Sigmoid colon (tissue), 7 donors: ENCODE data around the gene PHC2. TPM values are rescaled to one million over a fixed set of nuclear protein-coding genes. Genes with fewer than 3 reads are reported as not detected.
A peak's percentile ranks its signal among the peaks of the same experiment; 100 is the strongest.

Experiments
- DNase-seq: peaks from one replicate; pipeline ENCODE4 v3.0.0-alpha.2; 2019
- H3K27ac ChIP-seq, 4 donors: fragments of 200-600 bp; sonication (generic); one replicate each; pipeline ENCODE4 v1.5.1; 2016 to 2019; ENCODE audit warnings: mild to moderate bottlenecking in 1 of 4
- H3K27me3 ChIP-seq, 3 donors: fragments of 200-600 bp; sonication (generic); one replicate each; pipeline ENCODE4 v1.5.1; 2019; ENCODE audit warnings: mild to moderate bottlenecking in 1 of 3
- H3K36me3 ChIP-seq, 4 donors: fragments of 200-600 bp; sonication (generic); one replicate each; pipeline ENCODE4 v1.5.1; 2016 to 2019
- H3K4me1 ChIP-seq, 4 donors: fragments of 200-600 bp; sonication (generic); one replicate each; pipeline ENCODE4 v1.5.1; 2017 to 2019
- H3K4me3 ChIP-seq, 4 donors: fragments of 200-600 bp; sonication (generic); one replicate each; pipeline ENCODE4 v1.5.1; 2017 to 2019; ENCODE audit warnings: mild to moderate bottlenecking in 2 of 4, moderate library complexity in 1 of 4
- H3K9me3 ChIP-seq, 4 donors: fragments of 200-600 bp in 3 of 4; sonication (generic) in 3 of 4; one replicate each; pipeline versions ENCODE4 v1.5.1 to v1.6.1; 2013 to 2019
- CTCF ChIP-seq, 4 experiments: fragments of 450-650 bp in 3 of 4; fragments of 200-600 bp in 1 of 4; IDR thresholded peaks; one replicate each; pipeline ENCODE4 v1.5.1; 2016 to 2019; ENCODE audit warnings: antibody characterized with exemption in 4 of 4, mild to moderate bottlenecking in 3 of 4, moderate library complexity in 2 of 4
- EP300 ChIP-seq, 4 donors: sonication (generic); formaldehyde crosslinking; IDR thresholded peaks; one replicate each; pipeline ENCODE4 v1.6.1; 2017; ENCODE audit warnings: antibody characterized with exemption in 4 of 4
- POLR2A ChIP-seq, 2 donors: fragments of 450-650 bp; IDR thresholded peaks; one replicate each; pipeline ENCODE4 v1.6.1; 2016; ENCODE audit warnings: antibody characterized with exemption in 2 of 2, mild to moderate bottlenecking in 2 of 2, moderate library complexity in 2 of 2
- POLR2AphosphoS5 ChIP-seq, 4 donors: sonication (generic); formaldehyde crosslinking; IDR thresholded peaks; one replicate each; pipeline ENCODE4 v1.6.1; 2017; ENCODE audit warnings: antibody characterized with exemption in 4 of 4
- WGBS, 2 donors: extraction: QIAGEN DNeasy Blood & Tissue Kit; methylation state at CpG; one replicate each; pipeline ENCODE4 v1.1.7; 2013; 5-methylcytosine and 5-hydroxymethylcytosine counted together
- intact Hi-C: fragments of 100-400 bp; cut with DNase I; formaldehyde crosslinking; loops from one replicate; pipeline ENCODE4 v1.15.1; 2023
- polyA plus RNA-seq, 3 donors: library from polyadenylated mRNA; stranded (reverse); fragments of 200-250 nt; gene quantifications; one replicate each; pipeline ENCODE4 v1.2.3, GENCODE V29; 2013
- total RNA-seq, 4 donors: library from RNA; depleted of rRNA; stranded (reverse); fragments of >200 nt; gene quantifications; one replicate each; pipeline ENCODE4 v1.1.0, GENCODE V29; 2016
- donor health status: healthy with polysubstance abuse.
- donor health status: Bipolar disorder and iron deficiency.
- donor health status: healthy.

Gene PHC2
- total and polyA plus RNA-seq, 7 donors, result 56.2 to 199 (median 96.3) TPM

- Histone ChIP-seq H3K4me1 (peaks cover 0 to 77% (median 65%) of the 10 kb centered on the region in 4 donors), H3K9me3 (no peaks in the 10 kb centered on the region), H3K27ac (peak overlapping the region in 2 of 4 donors; percentile 99 to 100), H3K27me3 (no peaks in the 10 kb centered on the region), H3K4me3 (no peak overlapping the region), H3K36me3 (peaks cover 64 to 89% (median 74%) of the 10 kb centered on the region in 4 donors)
- peak; percentile 59 for DNase-seq
- 90 to 91% methylated on average over 19 of the region's 19 CpGs for WGBS, 2 donors
- intact Hi-C loops, result loop anchor here (5.0 kb wide), 1 partner anchor 32 kb away; no protein-coding TSS in a partner anchor
- TF ChIP-seq POLR2A (IDR thresholded peaks at IDR 0.05), result no peak
- TF ChIP-seq CTCF (IDR thresholded peaks at IDR 0.05), result no peak
- no peak for TF ChIP-seq EP300 (IDR thresholded peaks at IDR 0.05)
- TF ChIP-seq POLR2AphosphoS5 (IDR thresholded peaks at IDR 0.05), result no peak
Observed at GRCh38 chr1:33329600-33330305, 101.1 kb downstream of the PHC2 start.

GRCh38 chr1:33328817-33329216 lies 102.1 kb downstream of the PHC2 start:
- Histone ChIP-seq H3K9me3 (no peaks in the 10 kb centered on the region), H3K4me1 (peaks cover 0 to 72% (median 58%) of the 10 kb centered on the region in 4 donors), H3K27ac (peak overlapping the region in 3 of 4 donors; percentile 39 to 100 (median 99)), H3K27me3 (no peaks in the 10 kb centered on the region), H3K36me3 (peaks cover 72 to 98% (median 82%) of the 10 kb centered on the region in 4 donors), H3K4me3 (no peak overlapping the region)
- WGBS, 2 donors, result 95 to 97% methylated on average over 12 of the region's 12 CpGs
- no peak for TF ChIP-seq POLR2A (IDR thresholded peaks at IDR 0.05)
- TF ChIP-seq CTCF (IDR thresholded peaks at IDR 0.05), result no peak
- no peak for TF ChIP-seq EP300 (IDR thresholded peaks at IDR 0.05)
- intact Hi-C loops, result no loop called here
- peak; percentile 55 for DNase-seq

- peak; percentile 87 for DNase-seq
- Histone ChIP-seq H3K4me3 (no peak overlapping the region), H3K4me1 (peaks cover 0 to 61% (median 48%) of the 10 kb centered on the region in 4 donors), H3K9me3 (no peaks in the 10 kb centered on the region), H3K36me3 (peaks cover 76 to 100% (median 89%) of the 10 kb centered on the region in 4 donors), H3K27ac (peak overlapping the region; percentile 52 to 100 (median 78)), H3K27me3 (no peaks in the 10 kb centered on the region)
- 50 to 73% methylated on average over 9 of the region's 9 CpGs for WGBS, 2 donors
- intact Hi-C loops, result no loop called here
- TF ChIP-seq POLR2AphosphoS5 (IDR thresholded peaks at IDR 0.05) (peak in 3 of 4 donors; percentile 28 to 30 (median 30)), POLR2A (IDR thresholded peaks at IDR 0.05) (no peak)
Observed at GRCh38 chr1:33327587-33328325, 103.1 kb downstream of the PHC2 start.

GRCh38 chr1:33326785-33327184 lies 104.1 kb downstream of the PHC2 start:
- Histone ChIP-seq H3K4me1 (peaks cover 0 to 52% (median 38%) of the 10 kb centered on the region in 4 donors), H3K36me3 (peaks cover 69 to 95% (median 87%) of the 10 kb centered on the region in 4 donors), H3K4me3 (no peak overlapping the region), H3K27me3 (no peaks in the 10 kb centered on the region), H3K27ac (peak overlapping the region in 3 of 4 donors; percentile 52 to 100 (median 99)), H3K9me3 (no peaks in the 10 kb centered on the region)
- TF ChIP-seq POLR2AphosphoS5 (IDR thresholded peaks at IDR 0.05), result no peak
- no peak for TF ChIP-seq EP300 (IDR thresholded peaks at IDR 0.05)
- TF ChIP-seq CTCF (IDR thresholded peaks at IDR 0.05), result no peak
- no peak for TF ChIP-seq POLR2A (IDR thresholded peaks at IDR 0.05)
- intact Hi-C loops, result no loop called here
- 85 to 86% methylated on average over 9 of the region's 9 CpGs for WGBS, 2 donors
- DNase-seq, result peak; percentile 64
